Activated CD8-positive, alpha-beta memory T cell treated with anti-CD3 and anti-CD28 coated beads, Interleukin-2, amount 50 U/mL, for 1 hour (primary cell): ENCODE results near the gene TEX28.
"Not testable (repeated sequence)": the region's sequence is repeated elsewhere in the genome, so short reads cannot be mapped to it uniquely, and the experiment has no call there.

ENCODE experiments used
- DNase-seq: peaks from one replicate; pipeline ENCODE4 v3.0.0-alpha.2; 2020; ENCODE audit errors: extremely low read depth

Gene TEX28

GRCh38 chrX:154247377-154248045, 47.4 kb downstream of the TEX28 start:
- not testable (repeated sequence) for DNase-seq

- DNase-seq, result not testable (repeated sequence)
These were observed 54.9 kb downstream of the TEX28 start for GRCh38 chrX:154239982-154240503.

GRCh38 chrX:154238939-154239559, 55.9 kb downstream of the TEX28 start:
- DNase-seq, result not testable (repeated sequence)

- DNase-seq, result not testable (repeated sequence)
These were observed 61.3 kb downstream of the TEX28 start for GRCh38 chrX:154233620-154234019.

GRCh38 chrX:154231443-154231842, 63.5 kb downstream of the TEX28 start:
- not testable (repeated sequence) for DNase-seq

- DNase-seq, result not testable (repeated sequence)
These were observed 68.2 kb downstream of the TEX28 start for GRCh38 chrX:154226706-154227105.

- not testable (repeated sequence) for DNase-seq
These were observed 69.6 kb downstream of the TEX28 start for GRCh38 chrX:154225292-154225691.
